SJSA1 (cell line): ENCODE results near the gene SYCP2L. TPM values are rescaled to one million over a fixed set of nuclear protein-coding genes. Genes with fewer than 3 reads are reported as not detected.
A peak's percentile ranks its signal among the peaks of the same experiment; 100 is the strongest.

Source experiments
- DNase-seq, 2 experiments: peaks; one replicate each; pipeline ENCODE4 v3.0.0-alpha.2; 2015 to 2020; ENCODE audit warnings: low spot score in 2 of 2, low read depth in 1 of 2
- H3K27ac ChIP-seq: fragments of 250-450 bp; sonication (Bioruptor Pico); 2 replicates; pipeline ENCODE4 v1.5.1; 2020; ENCODE audit warnings: mild to moderate bottlenecking, moderate library complexity
- H3K27me3 ChIP-seq: fragments of 250-450 bp; sonication (Bioruptor Pico); replicated peaks from 2 replicates; pipeline ENCODE4 v1.5.1; 2020; ENCODE audit warnings: mild to moderate bottlenecking, moderate library complexity
- H3K36me3 ChIP-seq: fragments of 250-450 bp; sonication (Bioruptor Pico); 2 replicates; pipeline ENCODE4 v1.5.1; 2020; ENCODE audit warnings: mild to moderate bottlenecking
- H3K4me1 ChIP-seq: fragments of 250-450 bp; sonication (Bioruptor Pico); replicated peaks from 2 replicates; pipeline ENCODE4 v1.6.1; 2021; ENCODE audit warnings: mild to moderate bottlenecking
- H3K4me3 ChIP-seq: fragments of 250-450 bp; sonication (Bioruptor Pico); 2 replicates; pipeline ENCODE4 v1.5.1; 2020; ENCODE audit warnings: mild to moderate bottlenecking
- H3K9me3 ChIP-seq: fragments of 250-450 bp; sonication (Bioruptor Pico); replicated peaks from 2 replicates; pipeline ENCODE4 v1.5.1; 2020; ENCODE audit warnings: mild to moderate bottlenecking
- total RNA-seq: library from RNA; depleted of rRNA; stranded (reverse); fragments of >200 nt; shearing (Covaris generic); gene quantifications from 2 replicates; pipeline ENCODE4 v1.2.3, GENCODE V29; 2014

The SYCP2L gene
- total RNA-seq, 1 experiment from 2014 or later: 1.0 TPM

GRCh38 chr6:10949579-10950490 is 63.0 kb downstream of the SYCP2L start:
- Histone ChIP-seq H3K4me1 (peaks cover 15% of the 10 kb centered on the region), H3K27ac (no peak overlapping the region), H3K4me3 (no peak overlapping the region), H3K9me3 (no peaks in the 10 kb centered on the region), H3K27me3 (no peaks in the 10 kb centered on the region), H3K36me3 (no peaks in the 10 kb centered on the region)
- no peak for DNase-seq

- Histone ChIP-seq H3K9me3 (no peaks in the 10 kb centered on the region), H3K4me1 (peaks cover 15% of the 10 kb centered on the region), H3K27ac (peak overlapping the region; percentile 47), H3K36me3 (no peaks in the 10 kb centered on the region), H3K27me3 (no peaks in the 10 kb centered on the region), H3K4me3 (no peak overlapping the region)
- peak; percentile 51 to 91 for DNase-seq
Observed at GRCh38 chr6:10951675-10952282, 64.9 kb downstream of the SYCP2L start.

DNA sequence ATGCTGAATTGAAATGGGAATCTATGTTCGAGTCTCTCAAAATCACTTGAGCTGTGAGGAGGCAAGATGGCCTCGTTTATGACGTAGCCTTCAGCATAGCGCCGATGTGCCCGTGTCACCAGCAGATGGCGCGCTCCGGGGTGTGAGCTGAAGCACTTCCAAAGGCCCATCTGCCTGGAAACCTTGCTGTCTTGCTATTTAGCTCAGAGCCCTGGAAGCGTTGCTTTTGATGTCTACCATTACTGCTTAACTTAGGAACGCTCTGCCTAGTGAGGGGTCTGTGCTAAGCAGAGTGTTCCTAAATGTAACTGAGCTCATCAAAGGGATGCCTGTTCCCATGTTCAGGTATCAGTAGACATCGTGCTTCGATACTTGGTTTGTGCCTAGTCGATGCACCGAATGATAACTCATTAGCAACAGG is 67.7 kb downstream of the SYCP2L start:
- no peaks in the 10 kb centered on the region for H3K36me3 ChIP-seq
- H3K4me3 ChIP-seq: no peak overlapping the region
- no peaks in the 10 kb centered on the region for H3K27me3 ChIP-seq
- DNase-seq: peak; percentile 49 to 84
- H3K9me3 ChIP-seq: no peaks in the 10 kb centered on the region
- H3K4me1 ChIP-seq: peaks cover 15% of the 10 kb centered on the region
- no peak overlapping the region for H3K27ac ChIP-seq

GRCh38 chr6:10956776-10957175 is 69.9 kb downstream of the SYCP2L start:
- Histone ChIP-seq H3K4me1 (peaks cover 7% of the 10 kb centered on the region), H3K27ac (no peak overlapping the region), H3K9me3 (no peaks in the 10 kb centered on the region), H3K4me3 (no peak overlapping the region), H3K36me3 (no peaks in the 10 kb centered on the region), H3K27me3 (no peaks in the 10 kb centered on the region)
- DNase-seq: no peak

DNA sequence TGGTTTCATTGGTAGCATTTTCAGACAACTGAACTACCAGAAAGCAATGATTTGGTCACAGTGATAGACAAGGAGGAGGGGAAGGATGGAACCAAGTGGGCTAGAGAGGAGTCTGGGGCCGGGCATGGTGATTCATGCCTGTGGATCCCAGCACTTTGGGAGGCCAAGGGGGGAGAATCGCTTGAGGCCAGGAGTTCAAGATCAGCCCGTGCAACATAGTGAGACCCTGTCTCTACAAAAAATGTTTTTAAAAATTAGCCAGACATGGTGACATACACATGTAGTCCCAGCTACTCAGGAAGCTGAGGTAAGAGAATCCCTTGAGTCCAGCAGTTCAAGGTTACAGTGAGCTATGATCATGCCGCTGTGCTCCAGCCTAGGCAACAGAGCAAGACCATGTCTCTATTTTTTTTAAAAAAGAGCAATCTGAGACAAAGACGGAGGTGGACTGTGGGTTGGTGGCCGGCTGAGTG is 70.6 kb downstream of the SYCP2L start:
- no peak overlapping the region for H3K27ac ChIP-seq
- H3K36me3 ChIP-seq: no peaks in the 10 kb centered on the region
- DNase-seq: no peak
- no peak overlapping the region for H3K4me3 ChIP-seq
- no peaks in the 10 kb centered on the region for H3K27me3 ChIP-seq
- H3K9me3 ChIP-seq: no peaks in the 10 kb centered on the region
- peaks cover 4% of the 10 kb centered on the region for H3K4me1 ChIP-seq

- no peak overlapping the region for H3K4me3 ChIP-seq
- H3K27me3 ChIP-seq: no peaks in the 10 kb centered on the region
- H3K9me3 ChIP-seq: no peaks in the 10 kb centered on the region
- H3K4me1 ChIP-seq: peaks cover 13% of the 10 kb centered on the region
- no peaks in the 10 kb centered on the region for H3K36me3 ChIP-seq
- no peak for DNase-seq
- no peak overlapping the region for H3K27ac ChIP-seq
Observed at GRCh38 chr6:10960171-10960570, 73.3 kb downstream of the SYCP2L start.

DNA sequence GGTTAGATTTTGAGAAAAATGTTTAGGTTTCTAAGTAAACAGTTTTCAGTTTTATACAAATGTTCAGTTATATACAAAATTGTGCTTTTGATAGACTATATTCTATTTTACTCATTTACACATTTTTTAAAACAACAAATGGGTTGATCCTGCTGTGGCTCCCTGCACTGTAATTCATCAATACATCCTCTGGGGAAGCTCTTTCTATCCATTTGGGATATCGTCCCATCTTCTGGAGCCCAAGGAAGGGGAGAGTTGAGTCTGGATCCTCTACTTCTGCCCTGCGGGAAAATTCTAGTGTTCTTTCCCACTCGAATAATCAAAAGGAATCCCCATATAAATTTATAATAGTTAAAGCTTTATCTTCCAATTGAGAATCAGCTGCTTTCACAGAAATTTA is 75.0 kb downstream of the SYCP2L start:
- H3K27me3 ChIP-seq: no peaks in the 10 kb centered on the region
- H3K9me3 ChIP-seq: no peaks in the 10 kb centered on the region
- H3K4me3 ChIP-seq: no peak overlapping the region
- H3K27ac ChIP-seq: no peak overlapping the region
- no peak for DNase-seq
- H3K36me3 ChIP-seq: no peaks in the 10 kb centered on the region
- H3K4me1 ChIP-seq: peaks cover 13% of the 10 kb centered on the region

GRCh38 chr6:10962673-10963072 is 75.8 kb downstream of the SYCP2L start:
- Histone ChIP-seq H3K36me3 (no peaks in the 10 kb centered on the region), H3K27ac (peak overlapping the region; percentile 19; the same call in 1 of the 2 replicates), H3K27me3 (no peaks in the 10 kb centered on the region), H3K4me3 (no peak overlapping the region), H3K9me3 (no peaks in the 10 kb centered on the region), H3K4me1 (peaks cover 13% of the 10 kb centered on the region)
- peak in 1 of 2 experiments; percentile 52 for DNase-seq

- Histone ChIP-seq H3K9me3 (no peaks in the 10 kb centered on the region), H3K27ac (peak overlapping the region; percentile 19; the same call in 1 of the 2 replicates), H3K27me3 (no peaks in the 10 kb centered on the region), H3K4me3 (no peak overlapping the region), H3K4me1 (peaks cover 13% of the 10 kb centered on the region), H3K36me3 (no peaks in the 10 kb centered on the region)
- no peak for DNase-seq
Observed at GRCh38 chr6:10963113-10963512, 76.3 kb downstream of the SYCP2L start.

GRCh38 chr6:10964684-10965083 is 77.8 kb downstream of the SYCP2L start:
- Histone ChIP-seq H3K4me3 (no peak overlapping the region), H3K9me3 (no peaks in the 10 kb centered on the region), H3K4me1 (peaks cover 13% of the 10 kb centered on the region), H3K36me3 (no peaks in the 10 kb centered on the region), H3K27ac (no peak overlapping the region), H3K27me3 (no peaks in the 10 kb centered on the region)
- no peak for DNase-seq

- H3K4me3 ChIP-seq: no peak overlapping the region
- H3K9me3 ChIP-seq: no peaks in the 10 kb centered on the region
- H3K27me3 ChIP-seq: no peaks in the 10 kb centered on the region
- no peaks in the 10 kb centered on the region for H3K4me1 ChIP-seq
- H3K27ac ChIP-seq: no peak overlapping the region
- no peaks in the 10 kb centered on the region for H3K36me3 ChIP-seq
- DNase-seq: no peak
Observed at GRCh38 chr6:10968776-10969175, 81.9 kb downstream of the SYCP2L start.

- H3K36me3 ChIP-seq: no peaks in the 10 kb centered on the region
- H3K4me1 ChIP-seq: no peaks in the 10 kb centered on the region
- H3K4me3 ChIP-seq: no peak overlapping the region
- no peaks in the 10 kb centered on the region for H3K27me3 ChIP-seq
- H3K27ac ChIP-seq: no peak overlapping the region
- DNase-seq: no peak
- H3K9me3 ChIP-seq: no peaks in the 10 kb centered on the region
Observed at GRCh38 chr6:10970731-10971130, 83.9 kb downstream of the SYCP2L start.

- Histone ChIP-seq H3K4me3 (no peak overlapping the region), H3K27ac (no peak overlapping the region), H3K36me3 (no peaks in the 10 kb centered on the region), H3K4me1 (no peaks in the 10 kb centered on the region), H3K27me3 (no peaks in the 10 kb centered on the region), H3K9me3 (no peaks in the 10 kb centered on the region)
- no peak for DNase-seq
Observed at GRCh38 chr6:10972196-10972595, 85.3 kb downstream of the SYCP2L start.

- Histone ChIP-seq H3K4me1 (no peaks in the 10 kb centered on the region), H3K36me3 (no peaks in the 10 kb centered on the region), H3K27ac (no peak overlapping the region), H3K27me3 (no peaks in the 10 kb centered on the region), H3K9me3 (no peaks in the 10 kb centered on the region), H3K4me3 (no peak overlapping the region)
- no peak for DNase-seq
Observed at GRCh38 chr6:10976571-10976970, 89.7 kb downstream of the SYCP2L start.
